Tibial artery (tissue), 4 donors: Measurements from ENCODE around the gene KIRREL3.

Experiments used
- DNase-seq, 2 donors: peaks; one replicate each; pipeline ENCODE4 v3.0.0-alpha.2; 2019
- H3K27ac ChIP-seq, 2 donors: fragments of 200-600 bp; sonication (generic) in 1 of 2; 1 replicate in 1 of 2; 2 replicates in 1 of 2; pipeline ENCODE4 v1.5.1; 2018 to 2019; ENCODE audit warnings: mild to moderate bottlenecking in 1 of 2
- H3K27me3 ChIP-seq, 2 donors: fragments of 200-600 bp; sonication (generic) in 1 of 2; one replicate each; pipeline versions ENCODE4 v1.5.1 to v1.6.0; 2016 to 2019
- H3K36me3 ChIP-seq, 3 donors: fragments of 200-600 bp; sonication (generic) in 2 of 3; one replicate each; pipeline ENCODE4 v1.5.1; 2016 to 2019; ENCODE audit warnings: mild to moderate bottlenecking in 2 of 3
- H3K4me1 ChIP-seq, 4 donors: fragments of 200-600 bp; sonication (generic) in 2 of 4; 1 replicate in 3 of 4; 2 replicates in 1 of 4; pipeline ENCODE4 v1.5.1; 2016 to 2019
- H3K4me3 ChIP-seq, 2 donors: fragments of 200-600 bp; sonication (generic) in 1 of 2; 1 replicate in 1 of 2; 2 replicates in 1 of 2; pipeline ENCODE4 v1.5.1; 2018 to 2019; ENCODE audit warnings: mild to moderate bottlenecking in 2 of 2
- H3K9me3 ChIP-seq, 3 donors: fragments of 200-600 bp; sonication (generic) in 1 of 3; one replicate each; pipeline ENCODE4 v1.5.1; 2016 to 2019
- CTCF ChIP-seq, 2 experiments: fragments of 200-600 bp in 1 of 2; fragments of 450-650 bp in 1 of 2; IDR thresholded peaks; one replicate each; pipeline ENCODE4 v1.5.1; 2017 to 2019; ENCODE audit warnings: antibody characterized with exemption in 2 of 2, mild to moderate bottlenecking in 1 of 2, moderate library complexity in 1 of 2
- intact Hi-C: fragments of 100-400 bp; cut with DNase I; formaldehyde crosslinking; loops from one replicate; pipeline ENCODE4 v1.15.0; 2023; ENCODE audit warnings: low total_unique reads

KIRREL3 gene

DNA sequence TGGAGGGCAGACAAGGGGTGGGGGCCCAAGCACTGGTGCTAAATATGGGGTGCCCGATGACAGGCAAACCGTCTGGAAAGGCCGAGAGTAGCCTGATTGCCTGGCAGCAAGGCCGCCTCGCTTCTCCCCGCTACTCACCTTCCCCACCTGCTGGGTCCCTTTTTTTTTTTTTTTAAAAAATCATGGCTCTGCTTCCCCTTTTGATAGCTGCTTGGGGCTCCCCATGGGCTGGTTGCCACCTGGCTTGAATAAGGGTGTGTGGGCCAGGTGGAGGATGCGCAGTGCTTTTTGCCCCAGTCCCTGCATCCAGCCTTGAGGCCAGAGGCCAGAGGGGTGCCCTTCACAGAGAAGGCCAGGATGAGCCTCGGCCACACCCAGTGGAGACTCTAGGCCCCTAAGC lies 533.1 kb downstream of the KIRREL3 start:
- Histone ChIP-seq H3K27ac (no peak overlapping the region), H3K36me3 (no peaks in the 10 kb centered on the region), H3K4me1 (peaks cover 0 to 7% (median 4%) of the 10 kb centered on the region in 4 donors), H3K4me3 (no peak overlapping the region), H3K9me3 (no peaks in the 10 kb centered on the region), H3K27me3 (peaks cover 0 to 25% of the 10 kb centered on the region in 2 donors)
- intact Hi-C loops: no loop called here
- TF ChIP-seq CTCF (IDR thresholded peaks at IDR 0.05): no peak
- DNase-seq: no peak

DNA sequence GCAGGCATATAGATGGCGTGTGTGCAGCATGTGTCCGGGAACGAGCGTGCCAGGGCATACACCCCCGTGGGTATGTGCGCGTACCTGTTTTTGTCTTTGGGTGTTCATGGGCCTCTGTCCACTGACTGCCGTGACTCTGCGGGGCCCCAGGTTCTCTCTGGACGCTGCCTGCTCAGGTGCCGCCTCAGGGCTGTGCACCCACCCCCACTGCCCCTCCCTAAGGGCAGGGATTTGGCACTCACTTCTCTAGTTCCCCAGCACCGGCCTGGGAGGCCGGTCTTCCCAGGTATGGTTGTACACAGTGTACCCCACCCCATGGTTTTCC lies 533.6 kb downstream of the KIRREL3 start:
- peaks cover 0 to 27% of the 10 kb centered on the region in 2 donors for H3K27me3 ChIP-seq
- no peak overlapping the region for H3K27ac ChIP-seq
- no peak overlapping the region for H3K4me3 ChIP-seq
- intact Hi-C loops: no loop called here
- peaks cover 0 to 7% (median 4%) of the 10 kb centered on the region in 4 donors for H3K4me1 ChIP-seq
- no peaks in the 10 kb centered on the region for H3K9me3 ChIP-seq
- no peak for TF ChIP-seq CTCF (IDR thresholded peaks at IDR 0.05)
- DNase-seq: no peak
- H3K36me3 ChIP-seq: no peaks in the 10 kb centered on the region

DNA sequence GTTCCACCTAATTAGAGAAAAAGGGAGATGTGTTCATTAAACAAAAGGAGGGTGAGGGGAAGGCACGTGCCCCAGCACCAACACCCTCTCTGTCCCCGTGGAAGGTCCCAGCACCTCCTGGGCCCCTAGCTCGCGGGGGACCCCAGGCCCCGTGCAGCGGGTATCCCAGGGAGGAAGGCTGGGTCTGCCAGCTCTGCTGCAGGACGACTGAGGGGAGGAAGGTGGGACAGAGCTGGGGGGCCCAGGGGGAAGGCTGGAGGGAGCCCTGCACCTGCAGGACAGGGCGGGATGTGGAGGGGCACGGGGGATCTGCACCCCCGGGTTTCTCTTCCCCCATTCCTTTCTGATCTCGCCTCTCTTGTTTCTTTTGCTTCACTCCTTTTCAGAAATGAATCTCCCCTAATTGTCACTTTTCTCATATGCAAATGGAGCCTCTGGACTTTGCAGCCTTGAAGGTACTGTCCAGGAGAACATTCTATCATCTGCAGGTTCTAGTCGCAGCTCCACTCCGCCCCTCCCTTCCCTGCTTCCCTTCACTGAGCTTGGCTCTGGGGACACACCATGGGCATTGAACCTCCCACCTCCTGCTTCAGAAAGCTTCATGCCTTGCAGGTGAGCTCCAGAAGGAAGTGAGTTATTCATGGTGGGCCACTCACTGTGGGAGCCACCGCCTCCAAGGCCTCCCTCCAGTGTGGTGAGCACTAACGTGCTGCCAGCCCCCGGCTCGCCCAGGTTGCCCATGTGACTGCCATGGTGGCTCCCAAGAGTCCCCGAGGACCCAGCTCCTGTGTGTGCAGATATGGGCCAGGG lies 534.1 kb downstream of the KIRREL3 start:
- no peak overlapping the region for H3K27ac ChIP-seq
- no peak overlapping the region for H3K4me3 ChIP-seq
- H3K9me3 ChIP-seq: no peaks in the 10 kb centered on the region
- H3K36me3 ChIP-seq: no peaks in the 10 kb centered on the region
- no peak for DNase-seq
- intact Hi-C loops: no loop called here
- no peak for TF ChIP-seq CTCF (IDR thresholded peaks at IDR 0.05)
- H3K4me1 ChIP-seq: peaks cover 0 to 7% (median 4%) of the 10 kb centered on the region in 4 donors
- peaks cover 0 to 30% of the 10 kb centered on the region in 2 donors for H3K27me3 ChIP-seq

GRCh38 chr11:126465573-126466188 lies 534.9 kb downstream of the KIRREL3 start:
- DNase-seq: no peak
- H3K4me3 ChIP-seq: no peak overlapping the region

GRCh38 chr11:126464796-126465195 lies 535.8 kb downstream of the KIRREL3 start:
- H3K36me3 ChIP-seq: no peaks in the 10 kb centered on the region
- no peak overlapping the region for H3K27ac ChIP-seq
- peaks cover 0 to 30% of the 10 kb centered on the region in 2 donors for H3K27me3 ChIP-seq
- no peak overlapping the region for H3K4me3 ChIP-seq
- intact Hi-C loops: no loop called here
- DNase-seq: no peak
- no peak for TF ChIP-seq CTCF (IDR thresholded peaks at IDR 0.05)
- no peaks in the 10 kb centered on the region for H3K9me3 ChIP-seq
- H3K4me1 ChIP-seq: peaks cover 0 to 7% (median 4%) of the 10 kb centered on the region in 4 donors

More at GRCh38 chr11:126465573-126466188, 534.9 kb downstream of the KIRREL3 start:
- TF ChIP-seq CTCF (IDR thresholded peaks at IDR 0.05): no peak
- H3K4me1 ChIP-seq: peaks cover 0 to 7% (median 4%) of the 10 kb centered on the region in 4 donors
- intact Hi-C loops: no loop called here
- no peak overlapping the region for H3K27ac ChIP-seq
- peaks cover 0 to 30% of the 10 kb centered on the region in 2 donors for H3K27me3 ChIP-seq
- H3K36me3 ChIP-seq: no peaks in the 10 kb centered on the region
- no peaks in the 10 kb centered on the region for H3K9me3 ChIP-seq
